ENCODE results near the gene SELENOM. TPM values are rescaled to one million over a fixed set of nuclear protein-coding genes. Genes with fewer than 3 reads are reported as not detected.

Gene SELENOM
- total and polyA plus RNA-seq, 2 donors from 2014 or later = 154 to 291 TPM

DNA sequence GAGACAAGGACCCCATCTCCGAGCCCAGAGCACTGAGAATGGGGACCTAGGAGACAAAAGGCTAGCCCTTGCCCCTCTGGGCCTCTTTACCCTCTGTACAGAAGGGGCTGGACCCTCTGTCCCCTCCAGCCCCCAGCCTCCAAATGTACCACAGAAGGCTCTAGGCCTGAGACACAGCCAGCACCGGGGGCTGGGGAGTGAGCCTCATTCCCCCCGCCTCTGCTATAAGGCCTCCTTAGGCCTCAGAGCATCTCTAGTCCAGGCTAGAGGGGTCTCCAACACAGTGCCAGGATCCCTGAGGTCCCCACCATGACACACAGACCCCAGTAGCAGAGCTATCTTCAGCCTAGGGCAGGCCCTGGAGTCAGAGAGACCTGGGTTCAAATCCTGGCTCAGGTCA lies 21.4 kb downstream of the SELENOM start:
- FAIRE-seq = no peak
- Histone ChIP-seq H3K27ac (ENCODE audit: low read depth in 2 of 2, low read length in 2 of 2) (peak overlapping the region; percentile 94 to 97), H3K4me1 (ENCODE audit: control insufficient read depth in 2 of 3, insufficient read depth in 2 of 3, low read depth in 1 of 3, low read length in 3 of 3) (peaks cover 0 to 41% (median 27%) of the 10 kb centered on the region in 3 donors), H3K9ac (ENCODE audit: low read length in 3 of 3) (peak overlapping the region in 1 of 3 donors; percentile 97), H3K9me3 (ENCODE audit: control insufficient read depth in 2 of 3, insufficient read depth in 1 of 3, low read length in 3 of 3) (no peaks in the 10 kb centered on the region), H3K4me3 (ENCODE audit: low read length in 3 of 3) (peak overlapping the region in 1 of 3 donors; percentile 84), H3K27me3 (ENCODE audit: control insufficient read depth, insufficient read depth, low read length) (no peaks in the 10 kb centered on the region), H3K36me3 (ENCODE audit: control insufficient read depth in 2 of 3, insufficient read depth in 3 of 3, low read length in 3 of 3) (peaks cover 3 to 45% (median 16%) of the 10 kb centered on the region in 3 donors)
- no peak for DNase-seq
- intact Hi-C loops (cut with DNase I) = loop anchor here (5.0 kb wide), 1 partner anchor 139 kb away; no protein-coding TSS in a partner anchor
- no peak for TF ChIP-seq CTCF (IDR thresholded peaks at IDR 0.05; ENCODE audit: borderline replicate concordance, extremely low read depth, insufficient read depth)

- intact Hi-C loops (cut with DNase I) = loop anchor here (5.0 kb wide), 1 partner anchor 138 kb away; no protein-coding TSS in a partner anchor
- TF ChIP-seq CTCF (IDR thresholded peaks at IDR 0.05; ENCODE audit: borderline replicate concordance, extremely low read depth, insufficient read depth) = no peak
- FAIRE-seq (no peak), DNase-seq (peak in 2 of 5 donors; percentile 26 to 58)
- peak overlapping the region; percentile 94 to 97 for H3K27ac ChIP-seq (ENCODE audit: low read depth in 2 of 2, low read length in 2 of 2)
- H3K27me3 ChIP-seq (ENCODE audit: control insufficient read depth, insufficient read depth, low read length) = no peaks in the 10 kb centered on the region
- H3K9me3 ChIP-seq (ENCODE audit: control insufficient read depth in 2 of 3, insufficient read depth in 1 of 3, low read length in 3 of 3) = no peaks in the 10 kb centered on the region
- peaks cover 0 to 44% (median 29%) of the 10 kb centered on the region in 3 donors for H3K4me1 ChIP-seq (ENCODE audit: control insufficient read depth in 2 of 3, insufficient read depth in 2 of 3, low read depth in 1 of 3, low read length in 3 of 3)
- H3K36me3 ChIP-seq (ENCODE audit: control insufficient read depth in 2 of 3, insufficient read depth in 3 of 3, low read length in 3 of 3) = peaks cover 3 to 40% (median 16%) of the 10 kb centered on the region in 3 donors
- H3K4me3 ChIP-seq (ENCODE audit: low read length in 3 of 3) = peak overlapping the region in 2 of 3 donors; percentile 61 to 84
- H3K9ac ChIP-seq (ENCODE audit: low read length in 3 of 3) = peak overlapping the region in 2 of 3 donors; percentile 88 to 97
Observed at GRCh38 chr22:31085493-31085824, 21.9 kb downstream of the SELENOM start.

- H3K9ac ChIP-seq (ENCODE audit: low read length in 3 of 3) = peak overlapping the region; percentile 52 to 97 (median 88)
- intact Hi-C loops (cut with DNase I) = loop anchor here (5.0 kb wide), 1 partner anchor 138 kb away; no protein-coding TSS in a partner anchor
- no peak for FAIRE-seq
- H3K4me3 ChIP-seq (ENCODE audit: low read length in 3 of 3) = peak overlapping the region; percentile 65 to 88 (median 84)
- peaks cover 0 to 48% (median 31%) of the 10 kb centered on the region in 3 donors for H3K4me1 ChIP-seq (ENCODE audit: control insufficient read depth in 2 of 3, insufficient read depth in 2 of 3, low read depth in 1 of 3, low read length in 3 of 3)
- H3K9me3 ChIP-seq (ENCODE audit: control insufficient read depth in 2 of 3, insufficient read depth in 1 of 3, low read length in 3 of 3) = no peaks in the 10 kb centered on the region
- peak; percentile 64 for TF ChIP-seq CTCF (IDR thresholded peaks at IDR 0.05; ENCODE audit: borderline replicate concordance, extremely low read depth, insufficient read depth)
- peak overlapping the region; percentile 94 to 97 for H3K27ac ChIP-seq (ENCODE audit: low read depth in 2 of 2, low read length in 2 of 2)
- H3K27me3 ChIP-seq (ENCODE audit: control insufficient read depth, insufficient read depth, low read length) = no peaks in the 10 kb centered on the region
- peaks cover 3 to 37% (median 16%) of the 10 kb centered on the region in 3 donors for H3K36me3 ChIP-seq (ENCODE audit: control insufficient read depth in 2 of 3, insufficient read depth in 3 of 3, low read length in 3 of 3)
- DNase-seq = peak; percentile 77 to 96 (median 87)
Observed at GRCh38 chr22:31084811-31085492, 22.4 kb downstream of the SELENOM start.

Data from kidney (tissue), 14 donors.